ENCODE results near the gene SNED1. TPM values are rescaled to one million over a fixed set of nuclear protein-coding genes. Genes with fewer than 3 reads are reported as not detected.

SNED1 gene
- polyA plus RNA-seq, 4 donors, result 0.45 to 6.0 (median 3.4) TPM

- FAIRE-seq (no peak), DNase-seq (no peak)
- Histone ChIP-seq H3K9me3 (ENCODE audit: control insufficient read depth in 2 of 2, insufficient read depth in 1 of 2, low read depth in 1 of 2, low read length in 1 of 2) (no peaks in the 10 kb centered on the region), H3K4me3 (ENCODE audit: low read depth in 1 of 3, low read length in 3 of 3) (no peak overlapping the region), H3K27me3 (ENCODE audit: control insufficient read depth in 3 of 3, insufficient read depth in 3 of 3, low read length in 3 of 3) (no peaks in the 10 kb centered on the region), H3K27ac (ENCODE audit: low read depth in 1 of 3, low read length in 2 of 3) (no peak overlapping the region), H3K4me1 (ENCODE audit: control insufficient read depth in 3 of 3, insufficient read depth in 2 of 3, low read depth in 1 of 3, low read length in 2 of 3) (peaks cover 0 to 10% (median 0%) of the 10 kb centered on the region in 3 donors), H3K36me3 (ENCODE audit: control insufficient read depth in 3 of 3, insufficient read depth in 2 of 3, low read depth in 1 of 3, low read length in 3 of 3) (peaks cover 0 to 66% (median 2%) of the 10 kb centered on the region in 3 donors)
- WGBS, 3 donors, result 94 to 96% (median 95%) methylated on average over 24 to 25 of the region's 25 CpGs
Observed at GRCh38 chr2:241136661-241137260, 138.3 kb downstream of the SNED1 start.

- no peak overlapping the region for H3K27ac ChIP-seq (ENCODE audit: low read depth in 1 of 3, low read length in 2 of 3)
- no peak for DNase-seq
- H3K36me3 ChIP-seq (ENCODE audit: control insufficient read depth in 3 of 3, insufficient read depth in 2 of 3, low read depth in 1 of 3, low read length in 3 of 3), result peaks cover 0 to 71% (median 2%) of the 10 kb centered on the region in 3 donors
- H3K4me1 ChIP-seq (ENCODE audit: control insufficient read depth in 3 of 3, insufficient read depth in 2 of 3, low read depth in 1 of 3, low read length in 2 of 3), result peaks cover 0 to 10% (median 0%) of the 10 kb centered on the region in 3 donors
- 90 to 91% (median 90%) methylated on average over 23 to 24 of the region's 24 CpGs for WGBS, 3 donors
- H3K4me3 ChIP-seq (ENCODE audit: low read depth in 1 of 3, low read length in 3 of 3), result no peak overlapping the region
- H3K9me3 ChIP-seq (ENCODE audit: control insufficient read depth in 2 of 2, insufficient read depth in 1 of 2, low read depth in 1 of 2, low read length in 1 of 2), result no peaks in the 10 kb centered on the region
- FAIRE-seq, result no peak
- H3K27me3 ChIP-seq (ENCODE audit: control insufficient read depth in 3 of 3, insufficient read depth in 3 of 3, low read length in 3 of 3), result no peaks in the 10 kb centered on the region
Observed at GRCh38 chr2:241137276-241138190, 139.1 kb downstream of the SNED1 start.

GRCh38 chr2:241138471-241138870 lies 140.1 kb downstream of the SNED1 start:
- no peak for FAIRE-seq
- H3K4me3 ChIP-seq (ENCODE audit: low read depth in 1 of 3, low read length in 3 of 3), result no peak overlapping the region
- peaks cover 0 to 67% (median 2%) of the 10 kb centered on the region in 3 donors for H3K36me3 ChIP-seq (ENCODE audit: control insufficient read depth in 3 of 3, insufficient read depth in 2 of 3, low read depth in 1 of 3, low read length in 3 of 3)
- peaks cover 0 to 10% (median 0%) of the 10 kb centered on the region in 3 donors for H3K4me1 ChIP-seq (ENCODE audit: control insufficient read depth in 3 of 3, insufficient read depth in 2 of 3, low read depth in 1 of 3, low read length in 2 of 3)
- no peaks in the 10 kb centered on the region for H3K9me3 ChIP-seq (ENCODE audit: control insufficient read depth in 2 of 2, insufficient read depth in 1 of 2, low read depth in 1 of 2, low read length in 1 of 2)
- WGBS, 3 donors, result 94 to 97% (median 96%) methylated on average over 16 of the region's 16 CpGs
- DNase-seq, result no peak
- H3K27me3 ChIP-seq (ENCODE audit: control insufficient read depth in 3 of 3, insufficient read depth in 3 of 3, low read length in 3 of 3), result no peaks in the 10 kb centered on the region
- no peak overlapping the region for H3K27ac ChIP-seq (ENCODE audit: low read depth in 1 of 3, low read length in 2 of 3)

GRCh38 chr2:241139531-241140444 lies 141.4 kb downstream of the SNED1 start:
- peaks cover 0 to 68% (median 2%) of the 10 kb centered on the region in 3 donors for H3K36me3 ChIP-seq (ENCODE audit: control insufficient read depth in 3 of 3, insufficient read depth in 2 of 3, low read depth in 1 of 3, low read length in 3 of 3)
- WGBS, 3 donors, result 89 to 95% (median 93%) methylated on average over 24 of the region's 24 CpGs
- no peak overlapping the region for H3K4me3 ChIP-seq (ENCODE audit: low read depth in 1 of 3, low read length in 3 of 3)
- H3K27me3 ChIP-seq (ENCODE audit: control insufficient read depth in 3 of 3, insufficient read depth in 3 of 3, low read length in 3 of 3), result no peaks in the 10 kb centered on the region
- no peaks in the 10 kb centered on the region for H3K9me3 ChIP-seq (ENCODE audit: control insufficient read depth in 2 of 2, insufficient read depth in 1 of 2, low read depth in 1 of 2, low read length in 1 of 2)
- H3K27ac ChIP-seq (ENCODE audit: low read depth in 1 of 3, low read length in 2 of 3), result no peak overlapping the region
- FAIRE-seq, result no peak
- H3K4me1 ChIP-seq (ENCODE audit: control insufficient read depth in 3 of 3, insufficient read depth in 2 of 3, low read depth in 1 of 3, low read length in 2 of 3), result peaks cover 0 to 10% (median 0%) of the 10 kb centered on the region in 3 donors
- no peak for DNase-seq

- H3K4me1 ChIP-seq (ENCODE audit: control insufficient read depth in 3 of 3, insufficient read depth in 2 of 3, low read depth in 1 of 3, low read length in 2 of 3), result peaks cover 0 to 6% (median 0%) of the 10 kb centered on the region in 3 donors
- peaks cover 0 to 64% (median 2%) of the 10 kb centered on the region in 3 donors for H3K36me3 ChIP-seq (ENCODE audit: control insufficient read depth in 3 of 3, insufficient read depth in 2 of 3, low read depth in 1 of 3, low read length in 3 of 3)
- WGBS, 3 donors, result 97% methylated on average over 10 of the region's 10 CpGs
- no peaks in the 10 kb centered on the region for H3K27me3 ChIP-seq (ENCODE audit: control insufficient read depth in 3 of 3, insufficient read depth in 3 of 3, low read length in 3 of 3)
- H3K4me3 ChIP-seq (ENCODE audit: low read depth in 1 of 3, low read length in 3 of 3), result no peak overlapping the region
- FAIRE-seq (no peak), DNase-seq (no peak)
- no peaks in the 10 kb centered on the region for H3K9me3 ChIP-seq (ENCODE audit: control insufficient read depth in 2 of 2, insufficient read depth in 1 of 2, low read depth in 1 of 2, low read length in 1 of 2)
- H3K27ac ChIP-seq (ENCODE audit: low read depth in 1 of 3, low read length in 2 of 3), result no peak overlapping the region
Observed at GRCh38 chr2:241140445-241140840, 142.0 kb downstream of the SNED1 start.

GRCh38 chr2:241141214-241141770 lies 142.9 kb downstream of the SNED1 start:
- Histone ChIP-seq H3K27me3 (ENCODE audit: control insufficient read depth in 3 of 3, insufficient read depth in 3 of 3, low read length in 3 of 3) (no peaks in the 10 kb centered on the region), H3K9me3 (ENCODE audit: control insufficient read depth in 2 of 2, insufficient read depth in 1 of 2, low read depth in 1 of 2, low read length in 1 of 2) (no peaks in the 10 kb centered on the region), H3K4me1 (ENCODE audit: control insufficient read depth in 3 of 3, insufficient read depth in 2 of 3, low read depth in 1 of 3, low read length in 2 of 3) (peaks cover 0 to 1% (median 0%) of the 10 kb centered on the region in 3 donors), H3K4me3 (ENCODE audit: low read depth in 1 of 3, low read length in 3 of 3) (no peak overlapping the region), H3K27ac (ENCODE audit: low read depth in 1 of 3, low read length in 2 of 3) (no peak overlapping the region), H3K36me3 (ENCODE audit: control insufficient read depth in 3 of 3, insufficient read depth in 2 of 3, low read depth in 1 of 3, low read length in 3 of 3) (peaks cover 0 to 57% (median 2%) of the 10 kb centered on the region in 3 donors)
- FAIRE-seq (no peak), DNase-seq (no peak)
- 95 to 96% (median 95%) methylated on average over 14 of the region's 14 CpGs for WGBS, 3 donors

GRCh38 chr2:241142063-241142462 lies 143.6 kb downstream of the SNED1 start:
- H3K27ac ChIP-seq (ENCODE audit: low read depth in 1 of 3, low read length in 2 of 3), result no peak overlapping the region
- no peaks in the 10 kb centered on the region for H3K4me1 ChIP-seq (ENCODE audit: control insufficient read depth in 3 of 3, insufficient read depth in 2 of 3, low read depth in 1 of 3, low read length in 2 of 3)
- WGBS, 3 donors, result 94 to 97% (median 96%) methylated on average over 6 of the region's 6 CpGs
- no peak overlapping the region for H3K4me3 ChIP-seq (ENCODE audit: low read depth in 1 of 3, low read length in 3 of 3)
- no peak for DNase-seq
- no peaks in the 10 kb centered on the region for H3K9me3 ChIP-seq (ENCODE audit: control insufficient read depth in 2 of 2, insufficient read depth in 1 of 2, low read depth in 1 of 2, low read length in 1 of 2)
- peaks cover 0 to 50% (median under 1%) of the 10 kb centered on the region in 3 donors for H3K36me3 ChIP-seq (ENCODE audit: control insufficient read depth in 3 of 3, insufficient read depth in 2 of 3, low read depth in 1 of 3, low read length in 3 of 3)
- no peaks in the 10 kb centered on the region for H3K27me3 ChIP-seq (ENCODE audit: control insufficient read depth in 3 of 3, insufficient read depth in 3 of 3, low read length in 3 of 3)
- no peak for FAIRE-seq
